Measurements from ENCODE around the gene FLT1.

The FLT1 gene

DNA sequence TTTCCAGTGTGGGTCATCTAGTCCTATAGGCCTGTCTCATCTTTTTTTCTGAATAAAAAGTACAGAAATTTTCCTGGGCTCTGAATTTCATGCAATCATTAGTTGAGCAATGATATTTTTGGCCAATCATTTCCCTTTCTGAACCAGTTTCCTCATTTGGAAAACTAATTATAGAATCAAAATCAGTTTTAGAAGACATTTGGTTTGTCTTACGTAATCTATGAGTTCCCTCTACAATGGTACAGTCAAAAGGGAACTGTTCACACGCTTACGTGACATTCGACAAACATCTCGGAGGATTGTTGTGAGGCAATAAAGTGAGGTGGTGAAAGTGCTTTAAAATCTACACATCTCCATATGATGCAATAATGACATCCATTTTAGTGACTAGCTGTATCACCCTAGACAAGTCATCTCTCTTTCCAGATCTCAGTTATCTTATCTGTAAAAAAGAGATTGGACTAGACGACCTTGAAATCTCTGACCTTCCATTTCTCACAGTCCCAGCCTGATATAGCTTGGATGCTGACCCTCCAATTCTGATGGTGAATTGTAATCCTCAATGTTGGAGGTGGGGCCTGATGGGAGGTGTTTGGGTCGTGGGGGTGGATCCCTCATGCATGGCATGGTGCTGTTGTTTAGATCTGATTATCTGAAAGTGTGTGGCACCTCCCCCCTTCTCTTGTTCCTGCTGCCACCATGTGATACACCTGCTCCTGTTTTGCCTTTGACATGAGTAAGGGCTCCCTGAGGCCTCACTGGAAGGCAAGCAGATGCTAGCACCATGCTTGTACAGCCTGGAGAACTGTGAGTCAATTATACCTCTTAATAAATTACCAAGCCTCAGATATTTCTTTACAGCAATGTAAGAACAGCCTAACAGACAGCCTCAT, 26.7 kb downstream of the FLT1 start:
- H3K4me3 ChIP-seq (ENCODE audit: low read length), result no peak overlapping the region
- no peak for TF ChIP-seq CTCF (IDR thresholded peaks at IDR 0.05; ENCODE audit: insufficient read depth, low read depth, low read length, missing control alignments)
- no peak for DNase-seq (ENCODE audit: low read depth)

DNA sequence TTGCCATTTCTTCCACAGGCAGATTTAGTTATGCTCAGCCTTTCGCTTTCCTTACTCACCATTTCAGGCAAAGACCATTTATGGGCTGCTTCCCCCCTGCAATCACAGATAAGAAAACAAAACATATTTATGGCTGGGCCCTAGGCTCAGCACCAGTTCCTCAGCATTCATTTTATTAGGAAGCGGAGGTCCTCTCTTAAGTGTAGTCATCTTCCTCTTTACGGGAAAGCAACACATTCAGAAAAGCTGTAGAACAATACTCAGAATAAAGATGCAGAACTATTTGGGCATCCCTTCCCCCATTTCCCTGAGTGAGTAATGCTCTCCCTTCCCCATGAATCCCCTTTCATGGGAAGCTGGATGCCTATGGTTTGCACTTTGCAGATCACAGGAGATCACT, 27.9 kb downstream of the FLT1 start:
- TF ChIP-seq CTCF (IDR thresholded peaks at IDR 0.05; ENCODE audit: insufficient read depth, low read depth, low read length, missing control alignments), result no peak
- no peak overlapping the region for H3K4me3 ChIP-seq (ENCODE audit: low read length)
- DNase-seq (ENCODE audit: low read depth), result no peak

- no peak overlapping the region for H3K4me3 ChIP-seq (ENCODE audit: low read length)
- TF ChIP-seq CTCF (IDR thresholded peaks at IDR 0.05; ENCODE audit: insufficient read depth, low read depth, low read length, missing control alignments), result no peak
- DNase-seq (ENCODE audit: low read depth), result no peak
Observed at GRCh38 chr13:28466151-28466550, 28.8 kb downstream of the FLT1 start.

DNA sequence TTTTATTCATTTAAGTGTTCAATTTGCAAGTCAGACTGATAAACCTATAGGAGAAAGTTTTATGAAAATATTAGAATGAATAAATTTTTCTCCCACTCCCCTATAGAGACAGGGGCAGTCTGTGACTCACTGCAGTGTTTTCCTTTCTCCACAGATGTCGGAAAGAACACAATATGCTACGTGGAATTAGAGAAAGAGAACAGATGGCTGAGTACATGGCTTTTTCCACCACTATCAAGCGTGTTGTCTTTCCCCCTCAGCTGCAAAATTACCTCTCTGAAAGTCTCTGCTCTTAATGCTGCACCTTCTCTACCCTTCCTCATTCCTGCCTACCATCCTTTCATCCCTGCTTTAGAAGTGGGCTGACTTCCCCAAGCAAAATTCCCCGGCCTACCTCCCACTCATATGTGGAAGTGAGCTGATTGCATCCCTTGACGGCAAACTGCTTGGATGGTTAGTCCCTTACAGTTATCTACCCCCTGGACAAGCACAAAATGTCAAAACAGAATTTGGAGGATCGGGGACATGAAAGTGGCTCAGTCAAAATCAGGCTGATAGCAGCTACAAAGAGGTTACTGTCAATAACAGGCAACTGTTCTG, 30.0 kb downstream of the FLT1 start:
- no peak for DNase-seq (ENCODE audit: low read depth)
- no peak for TF ChIP-seq CTCF (IDR thresholded peaks at IDR 0.05; ENCODE audit: insufficient read depth, low read depth, low read length, missing control alignments)
- no peak overlapping the region for H3K4me3 ChIP-seq (ENCODE audit: low read length)

GRCh38 chr13:28463481-28463880, 31.4 kb downstream of the FLT1 start:
- TF ChIP-seq CTCF (IDR thresholded peaks at IDR 0.05; ENCODE audit: insufficient read depth, low read depth, low read length, missing control alignments), result no peak
- DNase-seq (ENCODE audit: low read depth), result no peak
- no peak overlapping the region for H3K4me3 ChIP-seq (ENCODE audit: low read length)

- peak; percentile 7 for DNase-seq (ENCODE audit: low read depth)
- H3K4me3 ChIP-seq (ENCODE audit: low read length), result no peak overlapping the region
- no peak for TF ChIP-seq CTCF (IDR thresholded peaks at IDR 0.05; ENCODE audit: insufficient read depth, low read depth, low read length, missing control alignments)
Observed at GRCh38 chr13:28459911-28460310, 35.0 kb downstream of the FLT1 start.

Measured in epithelial cell of esophagus (primary cell).